ENCODE measurements around the gene TMIGD3.

- TF ChIP-seq, protein P1, sequence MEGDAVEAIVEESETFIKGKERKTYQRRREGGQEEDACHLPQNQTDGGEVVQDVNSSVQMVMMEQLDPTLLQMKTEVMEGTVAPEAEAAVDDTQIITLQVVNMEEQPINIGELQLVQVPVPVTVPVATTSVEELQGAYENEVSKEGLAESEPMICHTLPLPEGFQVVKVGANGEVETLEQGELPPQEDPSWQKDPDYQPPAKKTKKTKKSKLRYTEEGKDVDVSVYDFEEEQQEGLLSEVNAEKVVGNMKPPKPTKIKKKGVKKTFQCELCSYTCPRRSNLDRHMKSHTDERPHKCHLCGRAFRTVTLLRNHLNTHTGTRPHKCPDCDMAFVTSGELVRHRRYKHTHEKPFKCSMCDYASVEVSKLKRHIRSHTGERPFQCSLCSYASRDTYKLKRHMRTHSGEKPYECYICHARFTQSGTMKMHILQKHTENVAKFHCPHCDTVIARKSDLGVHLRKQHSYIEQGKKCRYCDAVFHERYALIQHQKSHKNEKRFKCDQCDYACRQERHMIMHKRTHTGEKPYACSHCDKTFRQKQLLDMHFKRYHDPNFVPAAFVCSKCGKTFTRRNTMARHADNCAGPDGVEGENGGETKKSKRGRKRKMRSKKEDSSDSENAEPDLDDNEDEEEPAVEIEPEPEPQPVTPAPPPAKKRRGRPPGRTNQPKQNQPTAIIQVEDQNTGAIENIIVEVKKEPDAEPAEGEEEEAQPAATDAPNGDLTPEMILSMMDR (IDR thresholded peaks at IDR 0.05): no peak
- TF ChIP-seq POLR2AphosphoS5 (IDR thresholded peaks at IDR 0.05) (no peak), POLR2A (IDR thresholded peaks at IDR 0.05; ENCODE audit: low read depth) (no peak)
These were observed 48.4 kb downstream of the TMIGD3 start for GRCh38 chr1:111454859-111455641.
